BLaER1 (cell line): ENCODE data around the gene CAPN7.
A peak's percentile ranks its signal among the peaks of the same experiment; 100 is the strongest.

Source experiments
- H3K27ac ChIP-seq: shearing (Covaris generic); formaldehyde crosslinking; 2 replicates; pipeline ENCODE4 v1.8.1; 2022
- H3K27me3 ChIP-seq: shearing (Covaris generic); formaldehyde crosslinking; 2 replicates; pipeline ENCODE4 v1.8.1; 2022
- H3K36me3 ChIP-seq: shearing (Covaris generic); formaldehyde crosslinking; 2 replicates; pipeline ENCODE4 v1.8.1; 2022
- H3K4me1 ChIP-seq: shearing (Covaris generic); formaldehyde crosslinking; 2 replicates; pipeline ENCODE4 v1.8.1; 2022
- H3K4me2 ChIP-seq: shearing (Covaris generic); formaldehyde crosslinking; 2 replicates; pipeline ENCODE4 v1.8.1; 2022
- H3K4me3 ChIP-seq: shearing (Covaris generic); formaldehyde crosslinking; 2 replicates; pipeline ENCODE4 v1.8.1; 2022
- H3K9ac ChIP-seq: shearing (Covaris generic); formaldehyde crosslinking; 2 replicates; pipeline ENCODE4 v1.8.1; 2022
- H3K9me3 ChIP-seq: shearing (Covaris generic); formaldehyde crosslinking; 2 replicates; pipeline ENCODE4 v1.8.1; 2022
- H4K20me1 ChIP-seq: shearing (Covaris generic); formaldehyde crosslinking; 2 replicates; pipeline ENCODE4 v1.8.1; 2022
- Cebpa-rat ChIP-seq: shearing (Covaris generic); IDR thresholded peaks from 2 replicates; pipeline ENCODE4 v1.8.1; 2022

Gene CAPN7

DNA sequence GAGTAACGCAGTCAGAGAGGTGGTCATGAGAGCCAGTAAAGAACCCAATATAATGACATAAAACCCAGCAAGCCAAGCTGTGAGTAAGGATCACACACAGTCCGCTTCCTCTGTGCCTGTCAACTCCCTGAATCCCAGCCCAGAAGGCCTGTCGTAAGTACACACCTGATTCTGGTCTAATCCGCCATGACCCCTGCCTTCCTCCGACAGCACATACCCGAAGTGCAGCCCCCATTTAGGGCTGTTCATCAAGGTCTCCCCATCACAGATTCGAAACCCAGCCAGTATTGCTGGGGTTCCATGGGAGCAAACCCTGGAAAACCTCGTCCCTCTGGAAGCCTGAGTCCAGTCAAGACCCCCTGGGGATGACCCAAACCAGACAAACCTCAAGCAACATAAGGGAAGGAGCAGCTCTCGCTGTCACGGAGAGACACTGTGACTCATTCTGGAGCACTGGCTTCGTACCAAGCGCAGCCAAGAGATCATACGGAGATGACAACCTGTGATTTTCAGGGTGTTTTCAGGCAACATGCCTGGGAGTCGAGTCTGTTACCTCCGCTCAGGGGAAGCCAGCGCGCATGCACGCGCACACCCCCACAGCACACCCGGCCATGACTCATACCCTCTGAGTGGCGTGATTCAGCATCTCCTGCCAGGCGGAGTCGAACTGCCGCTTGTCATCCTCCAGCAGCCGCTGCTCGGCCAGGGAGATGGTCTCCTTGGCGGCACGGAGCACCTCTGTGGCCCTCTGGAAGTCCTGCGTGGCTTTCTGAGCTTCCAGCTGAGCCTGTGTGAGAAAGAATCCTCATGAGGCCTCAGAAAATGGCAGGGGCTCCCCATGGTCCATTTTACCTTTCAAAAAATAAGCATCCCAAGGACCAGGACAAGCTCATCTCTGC, 63.3 kb downstream of the CAPN7 start:
- TF ChIP-seq Cebpa-rat, result no peak
- Histone ChIP-seq H3K4me2 (no peak overlapping the region), H3K9me3 (no peaks in the 10 kb centered on the region), H3K27ac (no peak overlapping the region), H3K36me3 (no peaks in the 10 kb centered on the region), H3K27me3 (peaks cover 52% of the 10 kb centered on the region), H4K20me1 (peaks cover 53% of the 10 kb centered on the region), H3K4me1 (peaks cover 31% of the 10 kb centered on the region), H3K4me3 (no peak overlapping the region), H3K9ac (no peak overlapping the region)

DNA sequence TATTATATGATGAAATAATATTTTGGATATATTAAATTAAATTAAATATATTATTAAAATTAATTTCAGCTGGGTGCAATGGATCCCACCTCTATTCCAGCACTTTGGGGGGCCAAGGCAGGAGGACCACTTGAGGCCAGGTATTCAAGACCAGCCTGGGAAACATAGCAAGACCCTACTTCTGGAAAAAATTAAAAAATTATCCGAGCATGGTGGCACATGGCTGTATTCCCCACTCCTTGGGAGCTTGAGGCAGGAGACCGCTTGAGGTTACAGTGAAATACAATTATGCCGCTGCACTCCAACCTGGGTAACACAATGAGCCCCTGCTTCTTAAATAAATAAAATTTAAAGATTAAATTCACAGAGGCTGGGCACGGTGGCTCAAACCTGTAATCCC, 65.0 kb downstream of the CAPN7 start:
- H3K9ac ChIP-seq, result no peak overlapping the region
- H3K27ac ChIP-seq, result no peak overlapping the region
- no peaks in the 10 kb centered on the region for H3K36me3 ChIP-seq

DNA sequence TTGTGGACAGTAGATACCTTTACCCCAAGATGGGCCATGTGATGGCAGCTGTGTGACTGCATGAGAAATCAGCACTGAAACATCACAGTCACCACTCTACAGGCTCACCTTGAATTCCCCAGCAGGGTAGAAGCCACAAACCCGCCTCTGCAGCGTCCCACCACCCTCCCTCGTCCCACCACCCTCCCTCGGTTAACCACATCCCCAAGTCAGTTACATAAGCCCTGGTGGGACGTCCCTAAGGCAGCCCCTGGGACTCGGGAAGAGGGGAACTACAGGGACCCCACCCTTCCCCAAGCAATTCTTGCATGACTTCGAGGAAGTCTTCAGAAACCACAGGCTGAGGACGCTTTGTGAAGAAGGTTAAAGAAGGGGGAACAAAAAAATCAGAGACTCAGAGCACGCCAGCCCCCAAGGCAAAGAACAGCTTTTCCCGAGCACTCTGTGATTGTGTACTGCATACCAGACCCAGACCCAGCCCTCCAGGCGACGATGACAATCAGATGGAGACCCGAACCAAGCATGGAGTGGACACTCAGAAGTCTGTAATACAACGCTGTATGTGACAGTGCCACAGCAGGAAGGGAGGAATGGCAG, 65.8 kb downstream of the CAPN7 start:
- Histone ChIP-seq H4K20me1 (peaks cover 59% of the 10 kb centered on the region), H3K9me3 (no peaks in the 10 kb centered on the region), H3K4me3 (no peak overlapping the region), H3K36me3 (no peaks in the 10 kb centered on the region), H3K27me3 (peaks cover 61% of the 10 kb centered on the region), H3K4me2 (peak overlapping the region; percentile 73), H3K4me1 (peaks cover 31% of the 10 kb centered on the region), H3K27ac (no peak overlapping the region), H3K9ac (no peak overlapping the region)
- no peak for TF ChIP-seq Cebpa-rat

More for the DNA sequence above, 65.0 kb downstream of the CAPN7 start:
- TF ChIP-seq Cebpa-rat, result no peak
- no peak overlapping the region for H3K4me3 ChIP-seq
- H3K27me3 ChIP-seq, result peaks cover 61% of the 10 kb centered on the region
- H3K9me3 ChIP-seq, result no peaks in the 10 kb centered on the region
- H3K4me2 ChIP-seq, result peak overlapping the region; percentile 73
- H4K20me1 ChIP-seq, result peaks cover 59% of the 10 kb centered on the region
- H3K4me1 ChIP-seq, result peaks cover 31% of the 10 kb centered on the region

DNA sequence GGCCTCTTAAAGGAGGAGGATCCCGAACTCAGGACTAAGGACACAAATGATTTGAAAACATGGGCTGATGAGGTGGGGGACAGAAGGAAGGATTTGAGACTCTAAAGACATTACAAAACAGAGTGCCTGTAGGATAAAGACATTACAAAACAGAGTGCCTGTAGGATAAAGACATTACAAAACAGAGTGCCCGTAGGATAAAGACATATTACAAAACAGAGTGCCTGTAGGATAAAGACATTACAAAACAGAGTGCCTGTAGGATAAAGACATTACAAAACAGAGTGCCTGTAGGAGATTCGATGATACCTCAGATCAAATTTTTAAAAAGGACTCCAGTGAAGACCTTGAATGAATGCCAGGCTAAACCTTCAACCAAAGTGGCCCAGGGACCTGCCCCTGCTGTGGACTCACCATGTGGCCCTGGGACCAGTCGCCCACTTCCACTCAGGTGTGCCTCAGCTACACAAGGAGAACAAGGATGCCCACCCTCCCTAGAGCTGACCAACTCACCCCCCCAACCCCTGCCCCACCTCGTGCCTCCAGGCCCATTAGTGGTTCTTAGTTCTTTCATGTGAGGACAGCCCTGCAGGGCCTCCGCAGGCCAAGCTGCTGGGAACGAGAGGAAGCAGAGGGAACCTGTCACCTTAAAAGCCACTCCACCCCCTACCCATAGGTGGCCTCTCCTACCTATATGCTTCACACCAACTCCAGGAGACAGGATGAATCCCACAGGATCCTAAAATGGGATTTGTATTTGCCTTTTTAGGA, 66.6 kb downstream of the CAPN7 start:
- Histone ChIP-seq H4K20me1 (peaks cover 54% of the 10 kb centered on the region), H3K4me3 (no peak overlapping the region), H3K27ac (no peak overlapping the region), H3K27me3 (peaks cover 61% of the 10 kb centered on the region), H3K9ac (no peak overlapping the region), H3K4me2 (peak overlapping the region; percentile 73), H3K36me3 (no peaks in the 10 kb centered on the region), H3K4me1 (peaks cover 31% of the 10 kb centered on the region), H3K9me3 (no peaks in the 10 kb centered on the region)
- no peak for TF ChIP-seq Cebpa-rat

DNA sequence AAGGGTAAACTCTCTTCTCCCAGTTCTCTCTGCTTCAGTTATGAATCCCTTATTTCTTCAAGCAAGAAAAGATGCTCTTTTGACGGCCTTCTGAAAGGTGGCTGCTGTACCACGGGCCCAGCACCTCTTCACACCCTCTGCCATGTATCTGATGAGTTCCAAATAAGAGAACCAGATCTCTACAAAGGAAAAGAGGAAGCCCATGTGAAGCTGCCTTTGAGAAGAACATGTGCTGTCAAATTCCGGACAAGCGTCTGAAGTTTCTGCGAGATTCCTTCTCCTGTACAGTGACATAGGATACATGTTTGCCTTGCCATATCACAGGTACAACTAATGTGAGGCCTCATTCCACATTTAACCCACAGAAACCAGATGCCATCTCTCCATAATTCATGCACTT, 67.2 kb downstream of the CAPN7 start:
- TF ChIP-seq Cebpa-rat, result no peak
- no peaks in the 10 kb centered on the region for H3K36me3 ChIP-seq
- H3K9ac ChIP-seq, result no peak overlapping the region
- no peak overlapping the region for H3K27ac ChIP-seq
- H3K4me2 ChIP-seq, result no peak overlapping the region
- peaks cover 58% of the 10 kb centered on the region for H3K27me3 ChIP-seq
- no peaks in the 10 kb centered on the region for H3K9me3 ChIP-seq
- peaks cover 31% of the 10 kb centered on the region for H3K4me1 ChIP-seq
- peaks cover 53% of the 10 kb centered on the region for H4K20me1 ChIP-seq
- H3K4me3 ChIP-seq, result no peak overlapping the region

DNA sequence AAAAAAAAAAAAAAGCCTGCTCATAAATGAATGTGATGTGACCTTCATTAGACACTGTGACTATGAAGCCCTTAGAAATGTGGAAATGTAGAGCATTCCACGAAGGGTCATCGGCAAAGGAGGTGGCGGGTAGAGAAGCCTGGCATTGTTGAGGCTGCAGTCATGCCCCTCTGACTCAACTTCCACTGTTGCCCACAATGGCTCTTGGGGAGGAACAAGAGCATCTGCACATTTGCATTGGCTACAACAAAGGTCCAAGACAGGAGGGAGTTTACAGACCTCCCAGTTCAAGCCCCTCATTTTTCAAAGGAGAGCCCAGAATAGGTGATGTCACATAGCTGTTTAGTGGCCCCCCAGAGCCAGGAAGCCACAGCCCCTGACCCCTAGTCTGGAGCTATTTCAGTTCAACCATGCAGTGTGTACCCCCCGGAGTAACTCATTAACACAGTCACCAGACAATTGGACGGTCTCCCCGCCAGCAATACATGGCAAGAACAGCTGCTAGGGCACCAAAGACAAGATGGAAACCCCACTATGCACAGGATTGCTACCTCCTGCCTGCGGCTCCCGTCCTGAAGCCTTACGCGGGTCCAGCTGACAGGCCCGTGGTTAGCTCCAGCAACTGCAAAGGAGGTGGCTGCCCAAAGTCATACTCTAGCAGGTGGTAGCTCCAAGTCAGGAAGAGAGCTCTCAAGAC, 70.1 kb downstream of the CAPN7 start:
- Histone ChIP-seq H3K9me3 (no peaks in the 10 kb centered on the region), H4K20me1 (peaks cover 27% of the 10 kb centered on the region), H3K4me3 (no peak overlapping the region), H3K9ac (no peak overlapping the region), H3K36me3 (no peaks in the 10 kb centered on the region), H3K27me3 (peaks cover 33% of the 10 kb centered on the region), H3K27ac (no peak overlapping the region), H3K4me2 (no peak overlapping the region), H3K4me1 (peaks cover 20% of the 10 kb centered on the region)
- no peak for TF ChIP-seq Cebpa-rat

DNA sequence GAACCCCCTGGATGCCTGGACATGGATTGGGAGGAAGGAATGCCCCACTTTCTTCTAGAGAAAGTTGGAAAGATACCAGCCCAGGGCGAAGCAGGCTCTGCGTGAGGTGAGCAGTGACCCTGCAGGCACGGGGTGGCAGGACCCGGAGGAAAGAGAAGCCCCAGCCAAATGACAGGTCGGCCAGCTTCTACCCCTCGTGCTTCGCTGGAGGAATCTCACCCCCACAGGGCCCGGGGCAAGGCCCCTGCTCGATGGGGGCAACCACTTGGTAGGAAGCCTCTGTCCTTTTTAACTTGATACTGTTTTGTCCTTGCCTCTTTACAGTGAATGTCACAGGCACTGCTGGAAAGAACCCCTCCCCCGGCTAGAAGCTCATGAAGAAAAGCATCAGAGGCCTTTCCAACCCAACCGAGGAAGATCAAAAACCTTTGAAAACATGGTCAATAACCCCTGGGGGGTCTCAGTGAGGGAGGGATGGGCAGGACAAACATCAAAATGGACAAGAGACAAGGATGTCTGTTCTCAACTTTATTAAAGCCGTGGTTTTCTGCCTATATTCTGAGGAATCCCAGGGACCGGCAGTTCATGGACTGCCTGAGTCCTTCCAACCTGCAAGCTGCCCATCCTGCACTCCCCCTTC, 71.9 kb downstream of the CAPN7 start:
- Histone ChIP-seq H3K27me3 (peaks cover 25% of the 10 kb centered on the region), H3K4me3 (no peak overlapping the region), H3K9me3 (no peaks in the 10 kb centered on the region), H3K9ac (no peak overlapping the region), H3K27ac (no peak overlapping the region), H3K36me3 (no peaks in the 10 kb centered on the region), H4K20me1 (peaks cover 9% of the 10 kb centered on the region; the same call in 1 of the 2 replicates), H3K4me2 (no peak overlapping the region), H3K4me1 (peaks cover 2% of the 10 kb centered on the region; the same call in 1 of the 2 replicates)
- no peak for TF ChIP-seq Cebpa-rat

DNA sequence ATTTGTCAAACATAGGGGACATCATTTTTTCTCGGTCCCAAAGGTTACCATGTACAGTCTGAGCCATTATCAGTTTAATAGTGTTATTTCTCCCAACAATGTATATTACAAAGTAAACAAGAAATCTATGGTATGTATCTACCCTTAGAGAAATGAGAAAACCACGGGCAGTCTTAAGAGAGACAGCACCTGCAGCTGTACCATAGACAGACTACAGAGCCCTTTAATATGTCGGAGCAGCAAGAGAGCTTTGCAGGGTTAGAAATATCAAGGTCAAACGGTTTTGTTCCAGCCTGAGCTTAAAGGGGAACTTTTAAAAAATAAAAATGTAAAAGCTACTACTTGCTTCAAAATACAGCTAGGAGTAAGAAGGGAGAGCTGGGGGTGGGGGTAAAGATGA, 73.2 kb downstream of the CAPN7 start:
- Histone ChIP-seq H3K4me2 (no peak overlapping the region), H3K27me3 (peaks cover 13% of the 10 kb centered on the region), H3K27ac (no peak overlapping the region), H3K9ac (no peak overlapping the region), H3K9me3 (no peaks in the 10 kb centered on the region), H3K4me3 (no peak overlapping the region), H3K4me1 (peaks cover 6% of the 10 kb centered on the region), H3K36me3 (no peaks in the 10 kb centered on the region), H4K20me1 (0 out of 2 replicates have a peak, but pooled peaks cover 6% of the 10 kb centered on the region)
- no peak for TF ChIP-seq Cebpa-rat
